ENCODE results near the gene C16orf74.

DNA sequence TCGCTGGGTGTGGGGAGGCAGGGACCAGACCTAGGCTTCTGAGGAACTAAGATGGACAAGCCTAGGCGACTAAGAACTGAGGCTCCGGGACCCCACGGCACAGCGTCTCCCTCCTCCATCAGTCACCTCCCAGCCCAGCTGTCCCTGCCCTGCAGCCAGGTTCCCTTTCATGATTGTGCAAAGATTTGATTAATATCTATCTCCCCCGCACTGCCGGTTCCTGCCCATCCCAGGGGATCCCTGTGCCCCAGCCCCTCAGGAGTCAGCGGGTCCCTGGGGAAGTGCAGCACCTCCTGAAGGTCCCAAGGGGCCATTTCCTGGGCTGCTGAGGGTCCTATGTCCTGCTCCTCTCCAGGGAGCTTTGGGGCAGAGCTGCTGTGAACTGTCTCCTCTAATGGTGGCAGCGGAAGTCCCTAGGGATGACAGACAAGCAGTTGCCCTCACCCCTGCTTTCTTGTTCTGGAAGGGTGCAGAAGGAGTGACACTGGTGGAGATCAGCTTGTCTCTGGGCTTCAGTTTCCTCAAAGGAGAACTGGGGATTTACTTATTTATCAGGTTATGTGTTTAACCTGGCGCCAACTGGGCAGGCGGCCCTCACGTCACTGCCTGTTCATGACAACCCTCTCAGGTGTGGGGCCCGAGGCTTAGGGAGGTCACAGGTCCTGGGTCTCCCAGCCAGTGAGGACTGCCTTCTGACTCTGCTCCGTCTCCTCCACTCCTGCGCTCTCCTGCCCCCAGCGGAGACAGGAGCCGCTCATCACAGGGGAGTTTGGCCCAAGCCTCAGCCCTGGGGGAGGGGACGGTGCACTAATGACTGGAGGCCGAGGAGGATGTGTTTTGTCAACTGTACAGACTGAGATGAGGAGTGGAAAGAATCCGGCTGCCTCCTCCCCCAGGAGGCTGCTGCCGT is 1.9 kb upstream of the C16orf74 start:
- no peak for TF ChIP-seq POLR2A (IDR thresholded peaks at IDR 0.05)
- TF ChIP-seq CTCF (IDR thresholded peaks at IDR 0.05) = no peak
